Measurements from ENCODE around the gene MYL6B. TPM values are rescaled to one million over a fixed set of nuclear protein-coding genes. Genes with fewer than 3 reads are reported as not detected.
A peak's percentile ranks its signal among the peaks of the same experiment; 100 is the strongest.

MYL6B gene
- total RNA-seq, 1 experiment from 2014 or later: 153 TPM

- no peaks in the 10 kb centered on the region for H3F3A ChIP-seq (ENCODE audit: low read length, unreplicated experiment)
- H3K4me1 ChIP-seq (ENCODE audit: insufficient read depth, low read length): peaks cover 33% of the 10 kb centered on the region
- DNase-seq (peak; percentile 100), ATAC-seq (peak; percentile 90)
- H3K4me2 ChIP-seq (ENCODE audit: low read length): peak within 1 kb of the TSS; percentile 100
- H4K20me1 ChIP-seq (ENCODE audit: low read length): no peaks in the 10 kb centered on the region
- H3K27me3 ChIP-seq (ENCODE audit: low read length): no peaks in the 10 kb centered on the region
- TSS peak; percentile 63 for BruUV-seq (replicated peaks)
- H3K27ac ChIP-seq (ENCODE audit: low read length): peak within 1 kb of the TSS; percentile 39; the same call in 1 of the 2 replicates
- H3K79me2 ChIP-seq (ENCODE audit: low read length): peaks cover 25% of the 10 kb centered on the region
- TF ChIP-seq EZH2phosphoT487 (IDR thresholded peaks at IDR 0.05; ENCODE audit: borderline replicate concordance, low read length) (no peak), CTCF (conservative IDR thresholded peaks at IDR 0.05; ENCODE audit: low read depth, low read length) (no peak), EZH2 (IDR thresholded peaks at IDR 0.05; ENCODE audit: low read length, unreplicated experiment) (no peak)
- POLR2A ChIA-PET (ENCODE audit: unreplicated experiment): interaction anchor here (0.6 to 1.4 kb wide), 8 partner anchors 10 to 231 kb away, joined by 3 to 17 read pairs (median 4); partner anchors contain the start of genes MYL6, PA2G4, RNF41 and SMARCC2
- intact Hi-C loops (cut with micrococcal nuclease): loop anchor here (2.0 kb wide), 1 partner anchor 61 kb away; the partner anchor contains the start of gene SMARCC2
- peak within 1 kb of the TSS; percentile 84 for H3K9ac ChIP-seq (ENCODE audit: low read length)
- peak within 1 kb of the TSS; percentile 96 for H3K4me3 ChIP-seq (ENCODE audit: low read length)
- no peaks in the 10 kb centered on the region for H3K9me3 ChIP-seq (ENCODE audit: low read length)
- no peaks in the 10 kb centered on the region for H3K9me2 ChIP-seq (replicated peaks; ENCODE audit: low read length)
- H2AFZ ChIP-seq (ENCODE audit: low read length): peak within 1 kb of the TSS; percentile 85
- CTCF ChIA-PET: interaction anchor here (0.5 to 1.8 kb wide), 7 partner anchors 9 to 132 kb away, joined by 3 to 17 read pairs (median 4); partner anchors contain the start of genes SMARCC2 and ZC3H10
- peaks cover 20% of the 10 kb centered on the region; the same call in 1 of the 2 replicates for H3K36me3 ChIP-seq (ENCODE audit: low read depth, low read length)
Observed at GRCh38 chr12:56127888-56128669, 24.3 kb upstream of the MYL6B start, which contains the start of gene ESYT1. TSS of gene ESYT1 (plus strand) at chr12:56128267. CDS start at chr12:56128320, 53 bp downstream.

GRCh38 chr12:56128670-56129205, 23.6 kb upstream of the MYL6B start:
- BruUV-seq (replicated peaks): no TSS peak
- Histone ChIP-seq H3K4me2 (ENCODE audit: low read length) (peak overlapping the region; percentile 100), H3K27me3 (ENCODE audit: low read length) (no peaks in the 10 kb centered on the region), H3K9ac (ENCODE audit: low read length) (peak overlapping the region; percentile 84), H3K27ac (ENCODE audit: low read length) (no peak overlapping the region; the same call in 1 of the 2 replicates), H3K4me1 (ENCODE audit: insufficient read depth, low read length) (peaks cover 33% of the 10 kb centered on the region), H3F3A (ENCODE audit: low read length, unreplicated experiment) (no peaks in the 10 kb centered on the region), H3K9me2 (replicated peaks; ENCODE audit: low read length) (no peaks in the 10 kb centered on the region), H3K4me3 (ENCODE audit: low read length) (peak overlapping the region; percentile 96), H3K36me3 (ENCODE audit: low read depth, low read length) (peaks cover 26% of the 10 kb centered on the region), H2AFZ (ENCODE audit: low read length) (peak overlapping the region; percentile 85), H4K20me1 (ENCODE audit: low read length) (no peaks in the 10 kb centered on the region), H3K79me2 (ENCODE audit: low read length) (peaks cover 25% of the 10 kb centered on the region), H3K9me3 (ENCODE audit: low read length) (no peaks in the 10 kb centered on the region)
- ChIA-PET POLR2A (ENCODE audit: unreplicated experiment) (interaction anchor here (0.6 to 1.4 kb wide), 5 partner anchors 30 to 93 kb away, joined by 4 to 17 read pairs (median 4); partner anchors contain the start of genes MYL6 and RNF41), CTCF (interaction anchor here (1.7 to 1.8 kb wide), 2 partner anchors 10 to 60 kb away, joined by 11 to 17 read pairs; partner anchors contain the start of genes SMARCC2 and ZC3H10)
- ATAC-seq (peak; percentile 6), DNase-seq (no peak)
- no peak for TF ChIP-seq EZH2phosphoT487 (IDR thresholded peaks at IDR 0.05; ENCODE audit: borderline replicate concordance, low read length)
- TF ChIP-seq EZH2 (IDR thresholded peaks at IDR 0.05; ENCODE audit: low read length, unreplicated experiment): no peak
- no peak for TF ChIP-seq CTCF (conservative IDR thresholded peaks at IDR 0.05; ENCODE audit: low read depth, low read length)
- intact Hi-C loops (cut with micrococcal nuclease): no loop called here
